Effector memory CD4-positive, alpha-beta T cell (primary cell): ENCODE data around the gene MTHFD2.

Experiments
- DNase-seq, 3 donors: peaks; one replicate each; pipeline ENCODE4 v3.0.0-alpha.2; 2020
- H3K27ac ChIP-seq: 2 replicates; pipeline ENCODE4 v1.7.0; 2013; ENCODE audit warnings: mild to moderate bottlenecking, low read length, moderate library complexity; ENCODE audit not compliant: insufficient read depth, poor library complexity, severe bottlenecking
- H3K27me3 ChIP-seq: replicated peaks from 2 replicates; pipeline ENCODE4 v1.7.0; 2013; ENCODE audit warnings: mild to moderate bottlenecking, low read length; ENCODE audit not compliant: insufficient read depth, control insufficient read depth, poor library complexity, severe bottlenecking
- H3K36me3 ChIP-seq: 2 replicates; pipeline ENCODE4 v1.7.0; 2013; ENCODE audit warnings: mild to moderate bottlenecking, low read length, moderate library complexity; ENCODE audit not compliant: control insufficient read depth, insufficient read depth
- H3K4me1 ChIP-seq: 2 replicates; pipeline ENCODE4 v1.7.0; 2013; ENCODE audit warnings: low read length, mild to moderate bottlenecking; ENCODE audit not compliant: control insufficient read depth, insufficient read depth, poor library complexity, severe bottlenecking
- H3K4me3 ChIP-seq: 2 replicates; pipeline ENCODE4 v1.7.0; 2013; ENCODE audit warnings: low read length, low read depth, mild to moderate bottlenecking; ENCODE audit not compliant: insufficient read depth, poor library complexity, severe bottlenecking
- H3K9me3 ChIP-seq: 2 replicates; pipeline ENCODE4 v1.7.0; 2013; ENCODE audit warnings: mild to moderate bottlenecking, low read length, moderate library complexity; ENCODE audit not compliant: control insufficient read depth

MTHFD2 gene

DNA sequence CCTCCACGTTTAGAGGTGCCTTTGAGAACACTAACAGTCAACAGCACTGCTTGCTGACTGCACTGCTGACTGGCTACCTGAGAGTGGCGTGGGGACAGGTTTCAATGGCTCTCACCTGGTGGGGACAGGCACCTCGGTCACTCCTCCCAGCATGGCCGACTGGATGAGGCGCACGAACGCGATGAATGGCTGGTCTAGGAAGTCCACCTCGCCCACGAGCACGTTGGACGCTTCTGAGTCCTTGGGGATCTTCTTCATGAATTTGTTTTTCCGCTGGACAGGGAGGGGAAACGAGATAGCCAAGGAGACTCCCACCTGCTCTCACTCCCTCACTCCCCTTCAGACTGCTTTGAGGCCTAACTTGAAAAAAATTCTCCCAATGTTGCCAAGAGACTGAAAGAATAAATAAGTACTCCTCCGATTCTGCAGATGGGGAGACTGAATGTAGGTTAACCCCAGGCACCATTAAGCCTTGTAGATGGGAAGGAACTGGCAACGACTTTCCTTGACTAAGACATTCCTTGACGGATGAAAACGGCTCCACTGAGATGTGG lies 57.3 kb downstream of the MTHFD2 start:
- Histone ChIP-seq H3K4me3 (no peak overlapping the region), H3K27me3 (no peaks in the 10 kb centered on the region), H3K9me3 (no peaks in the 10 kb centered on the region), H3K4me1 (no peaks in the 10 kb centered on the region), H3K36me3 (no peaks in the 10 kb centered on the region), H3K27ac (no peak overlapping the region)
- no peak for DNase-seq

DNA sequence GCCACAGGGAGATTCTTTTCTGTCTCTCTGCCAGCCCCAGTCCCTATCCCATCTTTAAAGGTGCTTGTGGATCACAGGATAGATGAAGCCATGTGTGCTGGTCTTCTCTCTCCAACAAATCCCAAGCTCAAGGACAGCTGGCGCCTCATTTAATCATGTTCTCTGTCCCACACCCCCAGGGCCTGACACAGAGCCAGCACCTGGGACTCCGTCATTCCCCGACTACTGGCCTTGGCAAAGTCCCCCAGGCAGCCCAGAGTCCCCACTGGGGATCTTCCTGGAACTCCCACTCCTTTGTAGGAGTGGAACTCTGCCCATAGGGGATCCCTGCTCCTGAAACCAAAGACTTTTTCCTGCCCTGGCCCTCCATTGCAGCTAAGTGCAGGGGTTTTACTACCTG lies 60.8 kb downstream of the MTHFD2 start:
- DNase-seq = no peak
- Histone ChIP-seq H3K27ac (no peak overlapping the region), H3K27me3 (no peaks in the 10 kb centered on the region), H3K36me3 (no peaks in the 10 kb centered on the region), H3K4me1 (no peaks in the 10 kb centered on the region), H3K4me3 (no peak overlapping the region), H3K9me3 (no peaks in the 10 kb centered on the region)

DNA sequence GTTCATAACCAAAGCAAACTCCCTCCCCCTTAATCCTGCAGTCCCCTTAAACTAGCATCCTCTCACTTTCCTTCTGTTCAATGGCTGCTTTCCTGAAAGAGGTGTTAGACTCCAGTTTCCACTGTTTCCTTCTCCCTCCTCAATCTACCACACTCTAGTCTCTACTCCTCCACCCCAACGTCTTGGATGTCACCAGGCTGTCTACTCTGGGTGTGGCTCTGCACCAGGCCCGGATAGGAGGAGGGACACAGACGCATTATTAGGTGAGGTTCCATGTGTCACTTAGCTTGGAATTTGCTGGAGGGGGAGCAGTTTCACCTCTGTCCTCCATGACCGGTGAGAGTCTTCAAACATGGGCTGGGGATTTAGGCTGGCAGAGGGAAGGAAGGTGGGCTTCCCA lies 61.3 kb downstream of the MTHFD2 start:
- no peak for DNase-seq
- no peaks in the 10 kb centered on the region for H3K4me1 ChIP-seq
- H3K4me3 ChIP-seq = no peak overlapping the region
- H3K27me3 ChIP-seq = no peaks in the 10 kb centered on the region
- no peak overlapping the region for H3K27ac ChIP-seq
- H3K9me3 ChIP-seq = no peaks in the 10 kb centered on the region
- no peaks in the 10 kb centered on the region for H3K36me3 ChIP-seq

DNA sequence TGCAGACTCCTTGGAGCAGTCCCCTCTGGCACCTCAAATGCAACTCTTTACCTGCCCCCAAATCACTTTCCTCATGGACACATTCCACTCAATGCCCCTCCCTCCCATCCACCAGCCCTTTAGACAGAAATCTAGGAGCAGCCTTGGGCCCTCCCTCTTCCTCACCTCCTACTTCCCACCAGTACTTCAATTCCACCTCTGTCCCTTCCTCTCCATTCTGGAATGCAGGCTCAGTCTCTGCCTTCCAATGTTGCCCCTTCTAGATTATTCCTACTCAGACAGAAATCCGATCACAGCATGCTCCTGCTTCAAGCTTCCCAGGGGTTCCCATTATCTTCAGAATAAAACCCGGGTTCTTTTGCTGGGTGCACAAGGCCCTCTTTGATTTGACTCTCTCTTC lies 62.1 kb downstream of the MTHFD2 start:
- H3K4me1 ChIP-seq = no peaks in the 10 kb centered on the region

DNA sequence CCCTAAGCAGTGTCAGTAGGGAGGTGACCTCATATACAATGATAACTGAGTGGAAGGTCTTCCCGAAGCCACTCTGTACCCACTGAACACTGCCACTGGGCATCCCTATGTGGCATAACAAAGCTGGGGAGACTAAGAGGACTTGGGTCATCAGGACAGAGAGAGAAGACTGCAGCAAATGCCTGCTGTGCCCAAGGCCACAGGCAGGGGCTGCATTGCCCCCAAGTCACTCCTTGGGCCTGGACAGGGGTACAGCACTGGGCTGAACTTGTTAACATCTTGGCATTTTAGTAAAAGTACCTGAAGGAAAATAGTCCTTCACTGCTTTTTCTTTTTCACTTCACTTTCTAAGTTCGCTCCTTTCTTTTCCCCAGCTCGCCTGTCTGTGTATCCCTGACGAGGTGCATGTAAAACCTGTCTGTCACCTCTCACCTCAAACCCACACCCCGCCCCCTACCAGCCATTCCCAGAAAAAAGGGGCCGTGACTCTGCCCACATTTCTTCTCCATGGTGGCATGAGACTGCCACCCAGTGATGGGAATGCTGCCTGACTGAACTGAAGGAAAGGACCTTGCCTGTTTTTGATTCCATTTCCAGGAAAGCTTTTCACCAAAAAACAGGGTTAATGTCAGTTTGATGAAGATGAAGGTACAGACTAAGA lies 62.9 kb downstream of the MTHFD2 start:
- Histone ChIP-seq H3K27ac (no peak overlapping the region), H3K36me3 (no peaks in the 10 kb centered on the region), H3K4me3 (no peak overlapping the region), H3K9me3 (no peaks in the 10 kb centered on the region), H3K4me1 (no peaks in the 10 kb centered on the region), H3K27me3 (no peaks in the 10 kb centered on the region)
- DNase-seq = no peak

More for the DNA sequence above, 62.1 kb downstream of the MTHFD2 start:
- Histone ChIP-seq H3K27me3 (no peaks in the 10 kb centered on the region), H3K9me3 (no peaks in the 10 kb centered on the region), H3K27ac (no peak overlapping the region), H3K36me3 (no peaks in the 10 kb centered on the region), H3K4me3 (no peak overlapping the region)
- no peak for DNase-seq

DNA sequence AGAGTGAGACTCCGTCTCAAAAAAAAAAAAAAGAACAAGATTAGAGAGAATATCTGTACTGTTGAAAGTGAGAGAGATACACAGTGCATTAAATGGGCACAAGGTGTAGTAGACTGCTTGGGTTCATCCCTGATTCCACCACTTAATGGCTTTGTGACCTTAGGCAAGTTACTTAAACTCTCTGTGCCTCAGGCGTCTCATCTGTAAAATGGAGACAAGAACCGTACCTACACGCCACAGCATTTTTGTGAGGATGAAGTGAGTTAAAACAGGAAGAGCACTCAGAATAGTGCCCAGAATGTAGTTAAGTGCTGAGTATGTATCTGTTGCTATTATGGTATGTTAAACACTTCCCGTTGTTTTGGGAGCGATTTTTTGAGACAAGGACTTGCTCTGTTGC lies 64.3 kb downstream of the MTHFD2 start:
- Histone ChIP-seq H3K27ac (no peak overlapping the region), H3K27me3 (no peaks in the 10 kb centered on the region), H3K36me3 (no peaks in the 10 kb centered on the region), H3K4me1 (peaks cover 8% of the 10 kb centered on the region), H3K9me3 (no peaks in the 10 kb centered on the region), H3K4me3 (no peak overlapping the region)
- DNase-seq = no peak

DNA sequence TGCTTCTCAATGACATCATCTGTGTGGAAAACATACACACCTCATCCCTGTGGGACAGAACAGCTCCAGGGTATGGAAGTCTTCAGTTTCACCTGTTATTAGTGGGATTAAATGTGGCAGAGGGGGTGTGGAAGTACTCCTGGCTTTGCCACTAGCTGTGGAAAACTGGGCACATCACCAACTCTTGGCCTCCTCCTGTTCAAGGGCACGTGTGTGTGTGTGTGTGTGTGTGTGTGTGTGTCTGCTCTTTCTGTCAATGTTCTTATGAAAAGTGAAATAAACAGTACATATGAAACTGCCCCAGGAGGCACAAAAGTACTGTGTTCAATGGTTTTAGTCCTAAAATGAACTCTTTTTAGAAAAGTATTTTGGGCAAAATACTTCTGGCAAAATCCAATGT lies 65.9 kb downstream of the MTHFD2 start:
- Histone ChIP-seq H3K27me3 (no peaks in the 10 kb centered on the region), H3K4me3 (no peak overlapping the region), H3K27ac (no peak overlapping the region), H3K9me3 (no peaks in the 10 kb centered on the region), H3K36me3 (no peaks in the 10 kb centered on the region), H3K4me1 (peaks cover 10% of the 10 kb centered on the region)
- no peak for DNase-seq

DNA sequence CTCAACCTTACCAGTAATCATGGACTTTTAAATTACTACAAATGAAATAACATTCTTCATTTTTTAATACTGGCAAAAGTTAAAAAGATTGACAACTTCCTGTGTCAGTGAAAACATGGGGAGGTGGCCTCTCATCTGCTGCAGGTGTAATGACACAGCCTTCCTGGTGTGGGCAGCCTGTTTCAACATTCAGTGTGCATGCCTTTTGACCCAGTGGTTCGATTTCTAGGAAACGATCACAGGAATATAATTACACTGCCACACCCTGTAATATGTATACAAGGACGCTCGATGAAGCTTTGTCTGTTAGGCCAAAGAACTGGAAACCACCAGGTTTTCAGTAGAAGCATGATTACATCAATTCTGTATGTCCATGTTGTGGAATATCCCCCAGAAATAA lies 68.7 kb downstream of the MTHFD2 start:
- H3K27me3 ChIP-seq = no peaks in the 10 kb centered on the region
- no peaks in the 10 kb centered on the region for H3K36me3 ChIP-seq
- peak; percentile 25 to 46 (median 25) for DNase-seq
- H3K4me3 ChIP-seq = no peak overlapping the region
- H3K4me1 ChIP-seq = peaks cover 10% of the 10 kb centered on the region
- H3K9me3 ChIP-seq = no peaks in the 10 kb centered on the region
- no peak overlapping the region for H3K27ac ChIP-seq
